CD4-positive, alpha-beta memory T cell (primary cell): Measurements from ENCODE around the gene CNST. TPM values are rescaled to one million over a fixed set of nuclear protein-coding genes. Genes with fewer than 3 reads are reported as not detected.

Experiments
- CTCF ChIA-PET: fragments of 350-600 bp; sonication (Branson Sonifier 250); formaldehyde crosslinking; loops from one replicate; lab custom pipeline; 2021; ENCODE audit warnings: inconsistent platforms; ENCODE audit not compliant: partially characterized antibody; lab: Charles Lee
- POLR2A ChIA-PET: fragments of 350-600 bp; sonication (Branson Sonifier 250); formaldehyde crosslinking; loops from one replicate; lab custom pipeline; 2021; ENCODE audit not compliant: partially characterized antibody; lab: Charles Lee
- DNase-seq, 5 donors: peaks; one replicate each; pipeline versions ENCODE4 v3.0.0 to v3.0.0-alpha.2; 2020 to 2022; ENCODE audit warnings: mixed read lengths in 1 of 5
- H3K27ac ChIP-seq: one replicate; pipeline ENCODE4 v1.7.0; 2013; ENCODE audit warnings: low read depth, low read length
- H3K27me3 ChIP-seq: 2 replicates; pipeline ENCODE4 v1.7.0; 2013; ENCODE audit warnings: mild to moderate bottlenecking, low read length, moderate library complexity; ENCODE audit not compliant: insufficient read depth
- H3K36me3 ChIP-seq: 2 replicates; pipeline ENCODE4 v1.7.0; 2013; ENCODE audit warnings: mild to moderate bottlenecking, low read length, moderate library complexity; ENCODE audit not compliant: insufficient read depth
- H3K4me1 ChIP-seq: 2 replicates; pipeline ENCODE4 v1.7.0; 2013; ENCODE audit warnings: mild to moderate bottlenecking, low read length, moderate library complexity; ENCODE audit not compliant: insufficient read depth
- H3K4me3 ChIP-seq, 2 donors: one replicate each; pipeline ENCODE4 v1.7.0; 2013; ENCODE audit warnings: low read length in 2 of 2, mild to moderate bottlenecking in 1 of 2
- H3K9me3 ChIP-seq, 2 donors: one replicate each; pipeline ENCODE4 v1.7.0; 2013; ENCODE audit warnings: low read length in 2 of 2, control low read depth in 1 of 2; ENCODE audit not compliant: control insufficient read depth in 1 of 2
- H3K27ac Mint-ChIP-seq, 7 donors: one replicate each; pipeline ENCODE4 v1.8.0; 2020 to 2021; ENCODE audit warnings: mixed read lengths in 7 of 7, mild to moderate bottlenecking in 6 of 7, inconsistent platforms in 3 of 7, moderate library complexity in 3 of 7
- H3K27me3 Mint-ChIP-seq, 2 donors: one replicate each; pipeline ENCODE4 v1.8.0; 2020 to 2021; ENCODE audit warnings: mixed read lengths in 2 of 2
- H3K36me3 Mint-ChIP-seq, 2 donors: one replicate each; pipeline ENCODE4 v1.8.0; 2020 to 2021; ENCODE audit warnings: mixed read lengths in 2 of 2, inconsistent platforms in 1 of 2, mild to moderate bottlenecking in 1 of 2
- H3K4me1 Mint-ChIP-seq, 4 donors: one replicate each; pipeline ENCODE4 v1.8.0; 2020 to 2021; ENCODE audit warnings: mixed read lengths in 4 of 4, mild to moderate bottlenecking in 1 of 4
- H3K4me3 Mint-ChIP-seq, 8 donors: one replicate each; pipeline ENCODE4 v1.8.0; 2020 to 2021; ENCODE audit warnings: mixed read lengths in 8 of 8, mild to moderate bottlenecking in 7 of 8, moderate library complexity in 6 of 8, inconsistent platforms in 3 of 8
- H3K9me3 Mint-ChIP-seq, 8 donors: one replicate each; pipeline ENCODE4 v1.8.0; 2020 to 2021; ENCODE audit warnings: mixed read lengths in 8 of 8, mild to moderate bottlenecking in 5 of 8, inconsistent platforms in 3 of 8, moderate library complexity in 1 of 8
- intact Hi-C: fragments of 100-400 bp; cut with micrococcal nuclease; formaldehyde crosslinking; loops from one replicate; pipeline ENCODE4 v1.15.1; 2023
- polyA plus RNA-seq, 2 donors: library from polyadenylated mRNA; unstranded; fragments of 300-500 nt; fragmentation: Illumina TruSeq; gene quantifications; one replicate each; pipeline ENCODE4 v1.2.3, GENCODE V29; 2021
- total RNA-seq, 2 experiments: library from RNA; stranded (reverse); gene quantifications; one replicate each; pipeline ENCODE4 v1.2.3, GENCODE V29; 2021

CNST gene
- total and polyA plus RNA-seq, 4 experiments from 2014 or later, result 36.2 to 103 (median 78.1) TPM

GRCh38 chr1:246576709-246577032 is 10.4 kb downstream of the CNST start:
- H3K27me3 ChIP-seq, result no peaks in the 10 kb centered on the region
- Mint-ChIP-seq H3K27me3 (no peaks in the 10 kb centered on the region), H3K4me3 (peak overlapping the region in 6 of 8 donors; percentile 65 to 96 (median 80)), H3K9me3 (peaks cover 0 to 3% (median 0%) of the 10 kb centered on the region in 8 donors), H3K27ac (peak overlapping the region; percentile 42 to 93 (median 88)), H3K4me1 (peaks cover 40 to 80% (median 58%) of the 10 kb centered on the region in 4 donors), H3K36me3 (peaks cover 21 to 30% of the 10 kb centered on the region in 2 donors)
- H3K9me3 ChIP-seq, result no peaks in the 10 kb centered on the region
- H3K27ac ChIP-seq, result no peak overlapping the region
- no peak for DNase-seq
- ChIA-PET CTCF (no interaction called here), POLR2A (interaction anchor here (0.7 to 3.9 kb wide), 2 partner anchors 10 to 71 kb away, joined by 4 to 16 read pairs; partner anchors contain the start of genes CNST and TFB2M)
- H3K4me3 ChIP-seq, result no peak overlapping the region
- no peaks in the 10 kb centered on the region for H3K36me3 ChIP-seq
- intact Hi-C loops, result loop anchor here (1.0 kb wide), 1 partner anchor 11 kb away; no protein-coding TSS in a partner anchor
- peaks cover 85% of the 10 kb centered on the region for H3K4me1 ChIP-seq

GRCh38 chr1:246577082-246577719 is 10.9 kb downstream of the CNST start:
- Mint-ChIP-seq H3K27ac (peak overlapping the region; percentile 71 to 95 (median 88)), H3K27me3 (no peaks in the 10 kb centered on the region), H3K4me1 (peaks cover 43 to 82% (median 61%) of the 10 kb centered on the region in 4 donors), H3K36me3 (peaks cover 21 to 33% of the 10 kb centered on the region in 2 donors), H3K9me3 (peaks cover 0 to 3% (median 0%) of the 10 kb centered on the region in 8 donors), H3K4me3 (peak overlapping the region; percentile 65 to 96 (median 79))
- ChIA-PET CTCF (no interaction called here), POLR2A (interaction anchor here (0.7 to 3.9 kb wide), 2 partner anchors 11 to 72 kb away, joined by 4 to 16 read pairs; partner anchors contain the start of genes CNST and TFB2M)
- DNase-seq, result peak in 2 of 5 donors; percentile 22 to 36
- Histone ChIP-seq H3K27ac (peak overlapping the region; percentile 20), H3K27me3 (no peaks in the 10 kb centered on the region), H3K36me3 (peaks cover 2% of the 10 kb centered on the region), H3K4me1 (peaks cover 83% of the 10 kb centered on the region), H3K9me3 (no peaks in the 10 kb centered on the region), H3K4me3 (peak overlapping the region in 1 of 2 donors; percentile 12)
- intact Hi-C loops, result loop anchor here (1.0 kb wide), 1 partner anchor 10 kb away; no protein-coding TSS in a partner anchor

GRCh38 chr1:246577720-246578106 is 11.5 kb downstream of the CNST start:
- no peak for DNase-seq
- H3K9me3 ChIP-seq, result no peaks in the 10 kb centered on the region
- H3K27ac ChIP-seq, result peak overlapping the region; percentile 20
- H3K36me3 ChIP-seq, result peaks cover 7% of the 10 kb centered on the region
- H3K4me3 ChIP-seq, result peak overlapping the region in 1 of 2 donors; percentile 12
- Mint-ChIP-seq H3K9me3 (peaks cover 0 to 3% (median 0%) of the 10 kb centered on the region in 8 donors), H3K4me1 (peaks cover 45 to 82% (median 65%) of the 10 kb centered on the region in 4 donors), H3K27me3 (no peaks in the 10 kb centered on the region), H3K4me3 (peak overlapping the region in 7 of 8 donors; percentile 75 to 96 (median 79)), H3K27ac (peak overlapping the region; percentile 73 to 95 (median 88)), H3K36me3 (peaks cover 24 to 38% of the 10 kb centered on the region in 2 donors)
- intact Hi-C loops, result loop anchor here (1.0 kb wide), 1 partner anchor 10 kb away; no protein-coding TSS in a partner anchor
- POLR2A ChIA-PET, result interaction anchor here (3.9 kb wide), 1 partner anchor 11 kb away, joined by 16 read pairs; the partner anchor contains the start of genes CNST and TFB2M
- H3K4me1 ChIP-seq, result peaks cover 83% of the 10 kb centered on the region
- no peaks in the 10 kb centered on the region for H3K27me3 ChIP-seq
- CTCF ChIA-PET, result no interaction called here

GRCh38 chr1:246579818-246580217 is 13.6 kb downstream of the CNST start:
- H3K4me3 ChIP-seq, result no peak overlapping the region
- no peak overlapping the region for H3K27ac ChIP-seq
- H3K4me1 ChIP-seq, result peaks cover 80% of the 10 kb centered on the region
- DNase-seq, result no peak
- no peaks in the 10 kb centered on the region for H3K27me3 ChIP-seq
- Mint-ChIP-seq H3K36me3 (peaks cover 38 to 50% of the 10 kb centered on the region in 2 donors), H3K9me3 (peaks cover 0 to 3% (median 0%) of the 10 kb centered on the region in 8 donors), H3K27me3 (no peaks in the 10 kb centered on the region), H3K4me1 (peaks cover 51 to 90% (median 69%) of the 10 kb centered on the region in 4 donors), H3K4me3 (peak overlapping the region in 2 of 8 donors; percentile 4 to 16), H3K27ac (peak overlapping the region in 2 of 7 donors; percentile 42 to 69)
- POLR2A ChIA-PET, result interaction anchor here (1.4 kb wide), 1 partner anchor 13 kb away, joined by 5 read pairs; the partner anchor contains the start of genes CNST and TFB2M
- intact Hi-C loops, result loop anchor here (1.0 kb wide), 1 partner anchor 10 kb away; no protein-coding TSS in a partner anchor
- no peaks in the 10 kb centered on the region for H3K9me3 ChIP-seq
- peaks cover 11% of the 10 kb centered on the region for H3K36me3 ChIP-seq
- CTCF ChIA-PET, result interaction anchor here (1.1 kb wide), 1 partner anchor 15 kb away, joined by 3 read pairs; no protein-coding TSS in a partner anchor

GRCh38 chr1:246580497-246581370 is 14.5 kb downstream of the CNST start:
- CTCF ChIA-PET, result no interaction called here

GRCh38 chr1:246582301-246583055 is 16.2 kb downstream of the CNST start:
- no peaks in the 10 kb centered on the region for H3K9me3 ChIP-seq
- H3K27me3 ChIP-seq, result no peaks in the 10 kb centered on the region
- ChIA-PET POLR2A (no interaction called here), CTCF (interaction anchor here (0.6 to 0.7 kb wide), 2 partner anchors 13 to 43 kb away, joined by 3 read pairs; no protein-coding TSS in a partner anchor)
- intact Hi-C loops, result no loop called here
- no peak for DNase-seq
- no peak overlapping the region for H3K27ac ChIP-seq
- Mint-ChIP-seq H3K27ac (peak overlapping the region in 3 of 7 donors; percentile 16 to 90 (median 20)), H3K27me3 (no peaks in the 10 kb centered on the region), H3K4me3 (peak overlapping the region in 3 of 8 donors; percentile 4 to 52 (median 40)), H3K36me3 (peaks cover 28 to 50% of the 10 kb centered on the region in 2 donors), H3K4me1 (peaks cover 48 to 88% (median 60%) of the 10 kb centered on the region in 4 donors), H3K9me3 (no peaks in the 10 kb centered on the region)
- no peak overlapping the region for H3K4me3 ChIP-seq
- H3K4me1 ChIP-seq, result peaks cover 73% of the 10 kb centered on the region
- H3K36me3 ChIP-seq, result peaks cover 15% of the 10 kb centered on the region

More at GRCh38 chr1:246580497-246581370, 14.5 kb downstream of the CNST start:
- no peak for DNase-seq
- H3K27ac ChIP-seq, result no peak overlapping the region
- H3K4me1 ChIP-seq, result peaks cover 75% of the 10 kb centered on the region
- Mint-ChIP-seq H3K4me3 (peak overlapping the region in 2 of 8 donors; percentile 1 to 15), H3K4me1 (peaks cover 50 to 88% (median 65%) of the 10 kb centered on the region in 4 donors), H3K9me3 (no peaks in the 10 kb centered on the region), H3K27ac (peak overlapping the region in 2 of 7 donors; percentile 48 to 57), H3K36me3 (peaks cover 33 to 48% of the 10 kb centered on the region in 2 donors), H3K27me3 (no peaks in the 10 kb centered on the region)
- intact Hi-C loops, result loop anchor here (1.0 kb wide), 1 partner anchor 10 kb away; no protein-coding TSS in a partner anchor
- POLR2A ChIA-PET, result no interaction called here
- H3K9me3 ChIP-seq, result no peaks in the 10 kb centered on the region
- peaks cover 15% of the 10 kb centered on the region for H3K36me3 ChIP-seq
- no peaks in the 10 kb centered on the region for H3K27me3 ChIP-seq
- no peak overlapping the region for H3K4me3 ChIP-seq
